Motor neuron (in vitro differentiated cells): ENCODE measurements around the gene ENAH. TPM values are rescaled to one million over a fixed set of nuclear protein-coding genes. Genes with fewer than 3 reads are reported as not detected.
"Not testable (repeated sequence)": the region's sequence is repeated elsewhere in the genome, so short reads cannot be mapped to it uniquely, and the experiment has no call there.

Experiments used
- ATAC-seq, 8 experiments: fragments of 200-7000 bp; cut with Tn5 transposase; replicated peaks in 6 of 8; 2 replicates each; pipeline ENCODE4 v1.8.0; 2021; ENCODE audit warnings: mild to moderate bottlenecking in 8 of 8, moderate library complexity in 8 of 8
- H3K27ac ChIP-seq, 2 donors: fragments of 250-450 bp; sonication (Bioruptor Pico); 2 replicates each; pipeline ENCODE4 v1.9.0; 2021; ENCODE audit warnings: antibody characterized with exemption in 2 of 2, mild to moderate bottlenecking in 2 of 2, moderate library complexity in 1 of 2
- H3K4me1 ChIP-seq, 2 donors: fragments of 250-450 bp; sonication (Bioruptor Pico); replicated peaks in 1 of 2; 2 replicates each; pipeline ENCODE4 v1.6.1; 2021; ENCODE audit warnings: antibody characterized with exemption in 2 of 2, mild to moderate bottlenecking in 2 of 2, moderate library complexity in 1 of 2
- H3K4me3 ChIP-seq, 5 donors: fragments of 250-450 bp; sonication (Bioruptor Pico); 2 replicates each; pipeline ENCODE4 v1.9.0; 2021; ENCODE audit warnings: antibody characterized with exemption in 5 of 5, mild to moderate bottlenecking in 5 of 5, moderate library complexity in 4 of 5
- WGBS, 10 experiments: fragments of 450-650 bp; shearing (Covaris generic); methylation state at CpG; one replicate each; pipeline ENCODE4 v1.0.0; 2022; 5-methylcytosine and 5-hydroxymethylcytosine counted together
- in situ Hi-C, 9 experiments: fragments of 400-800 bp; cut with MboI; loops; one replicate each; pipeline ENCODE4 v1.15.0; 2021; ENCODE audit warnings: low sequenced_read_pairs in 9 of 9, low pct_unique_long_range_greater_than_20kb in 2 of 9; ENCODE audit not compliant: unreplicated experiment in 9 of 9
- total RNA-seq, 8 experiments: library from RNA; unstranded; fragments of 300-600 nt; gene quantifications; 2 replicates each; pipeline versions ENCODE4 v1.2.3 to v1.2.4, GENCODE V29; 2022

The ENAH gene
- total RNA-seq, 8 experiments from 2014 or later = 11.1 to 172 (median 64.9) TPM

GRCh38 chr1:225651872-225652728, 823 bp downstream of the ENAH start:
- H3K4me3 ChIP-seq = peak overlapping the region; percentile 74 to 91 (median 88)
- H3K27ac ChIP-seq = peak overlapping the region; percentile 93 to 96
- peaks cover 6 to 31% of the 10 kb centered on the region in 2 donors for H3K4me1 ChIP-seq
- ATAC-seq = peak in 1 of 8 experiments; percentile 19
- 0 to 9% (median 1%) methylated on average over 1 to 22 of the region's 45 CpGs for WGBS, 10 experiments
- in situ Hi-C loops = no loop called here

GRCh38 chr1:225651376-225651871, 1.5 kb downstream of the ENAH start:
- H3K4me3 ChIP-seq = peak overlapping the region; percentile 74 to 91 (median 88)
- WGBS, 10 experiments = 0 to 32% (median 6%) methylated on average over 3 to 8 of the region's 8 CpGs
- in situ Hi-C loops = no loop called here
- H3K4me1 ChIP-seq = peaks cover 6 to 31% of the 10 kb centered on the region in 2 donors
- ATAC-seq = no peak
- H3K27ac ChIP-seq = peak overlapping the region; percentile 93 to 96

GRCh38 chr1:225650179-225650578, 2.7 kb downstream of the ENAH start:
- ATAC-seq = no peak
- 51 to 90% (median 65%) methylated on average over 1 to 5 of the region's 5 CpGs for WGBS, 10 experiments
- in situ Hi-C loops = no loop called here

GRCh38 chr1:225645194-225645895, 7.6 kb downstream of the ENAH start:
- peaks cover 4 to 22% of the 10 kb centered on the region in 2 donors for H3K4me1 ChIP-seq
- no peak overlapping the region for H3K4me3 ChIP-seq
- H3K27ac ChIP-seq = no peak overlapping the region
- WGBS, 10 experiments = 85 to 100% (median 95%) methylated on average over 2 to 6 of the region's 6 CpGs
- in situ Hi-C loops = loop anchor here in 2 of 9 experiments (10.0 to 25.0 kb wide), 2 partner anchors 108 to 161 kb away; no protein-coding TSS in a partner anchor
- no peak for ATAC-seq

More at GRCh38 chr1:225650179-225650578, 2.7 kb downstream of the ENAH start:
- H3K4me1 ChIP-seq = peaks cover 6 to 31% of the 10 kb centered on the region in 2 donors
- peak overlapping the region; percentile 74 to 91 (median 88) for H3K4me3 ChIP-seq
- H3K27ac ChIP-seq = no peak overlapping the region

- no peak for ATAC-seq
- no peak overlapping the region for H3K27ac ChIP-seq
- in situ Hi-C loops = loop anchor here in 2 of 9 experiments (10.0 to 25.0 kb wide), 2 partner anchors 107 to 160 kb away; no protein-coding TSS in a partner anchor
Observed at GRCh38 chr1:225644666-225645065, 8.3 kb downstream of the ENAH start.

GRCh38 chr1:225642177-225642576, 10.7 kb downstream of the ENAH start:
- 73 to 95% (median 87%) methylated on average over 1 to 4 of the region's 4 CpGs; no CpG with 5 or more reads in 2 of the 10 experiments for WGBS, 10 experiments
- no peak for ATAC-seq

More at GRCh38 chr1:225644666-225645065, 8.3 kb downstream of the ENAH start:
- WGBS, 10 experiments = 57 to 100% (median 89%) methylated on average over 1 of the region's 1 CpG; no CpG with 5 or more reads in 5 of the 10 experiments
- Histone ChIP-seq H3K4me3 (no peak overlapping the region), H3K4me1 (peaks cover 3 to 15% of the 10 kb centered on the region in 2 donors)

GRCh38 chr1:225638853-225639252, 14.1 kb downstream of the ENAH start:
- no peak overlapping the region for H3K27ac ChIP-seq
- whole genome bisulfite sequencing, 10 experiments = 75 to 100% (median 100%) methylated on average over 1 of the region's 1 CpG; no CpG with 5 or more reads in 2 of the 10 experiments
- in situ Hi-C loops = loop anchor here in 1 of 9 experiments (25.0 kb wide), 1 partner anchor 102 kb away; no protein-coding TSS in a partner anchor
- no peaks in the 10 kb centered on the region for H3K4me1 ChIP-seq
- no peak overlapping the region for H3K4me3 ChIP-seq
- ATAC-seq = no peak

More at GRCh38 chr1:225642177-225642576, 10.7 kb downstream of the ENAH start:
- in situ Hi-C loops = loop anchor here in 2 of 9 experiments (10.0 to 25.0 kb wide), 2 partner anchors 105 to 157 kb away; no protein-coding TSS in a partner anchor
- Histone ChIP-seq H3K27ac (no peak overlapping the region), H3K4me1 (no peaks in the 10 kb centered on the region), H3K4me3 (no peak overlapping the region)

- H3K4me3 ChIP-seq = no peak overlapping the region
- in situ Hi-C loops = loop anchor here in 1 of 9 experiments (25.0 kb wide), 1 partner anchor 100 kb away; no protein-coding TSS in a partner anchor
- ATAC-seq = no peak
- no peaks in the 10 kb centered on the region for H3K4me1 ChIP-seq
- no peak overlapping the region for H3K27ac ChIP-seq
- 81 to 100% (median 100%) methylated on average over 1 to 3 of the region's 3 CpGs; no CpG with 5 or more reads in 1 of the 10 experiments for WGBS, 10 experiments
Observed at GRCh38 chr1:225637651-225638199, 15.2 kb downstream of the ENAH start.

- in situ Hi-C loops = loop anchor here in 1 of 9 experiments (25.0 kb wide), 1 partner anchor 100 kb away; no protein-coding TSS in a partner anchor
- 65 to 100% (median 93%) methylated on average over 3 to 8 of the region's 8 CpGs for WGBS, 10 experiments
- not testable (repeated sequence) for ATAC-seq, H3K27ac ChIP-seq, H3K4me1 ChIP-seq, H3K4me3 ChIP-seq
Observed at GRCh38 chr1:225636992-225637391, 15.9 kb downstream of the ENAH start.

GRCh38 chr1:225635649-225636048, 17.3 kb downstream of the ENAH start:
- in situ Hi-C loops = loop anchor here in 1 of 9 experiments (25.0 kb wide), 1 partner anchor 98 kb away; no protein-coding TSS in a partner anchor
- ATAC-seq = no peak

GRCh38 chr1:225632836-225633235, 20.1 kb downstream of the ENAH start:
- not testable (repeated sequence) for H3K4me1 ChIP-seq, ATAC-seq, H3K27ac ChIP-seq, H3K4me3 ChIP-seq
- in situ Hi-C loops = loop anchor here in 1 of 9 experiments (25.0 kb wide), 1 partner anchor 96 kb away; no protein-coding TSS in a partner anchor
- 70 to 100% (median 91%) methylated on average over 1 to 4 of the region's 4 CpGs; no CpG with 5 or more reads in 1 of the 10 experiments for WGBS, 10 experiments

More at GRCh38 chr1:225635649-225636048, 17.3 kb downstream of the ENAH start:
- no peak overlapping the region for H3K27ac ChIP-seq
- peaks cover 0 to 4% of the 10 kb centered on the region in 2 donors for H3K4me1 ChIP-seq
- no peak overlapping the region for H3K4me3 ChIP-seq
